ENCODE measurements around the gene MYO1F.

MYO1F gene

GRCh38 chr19:8612807-8613171 lies 35.5 kb upstream of the MYO1F start:
- TF ChIP-seq, protein P1, sequence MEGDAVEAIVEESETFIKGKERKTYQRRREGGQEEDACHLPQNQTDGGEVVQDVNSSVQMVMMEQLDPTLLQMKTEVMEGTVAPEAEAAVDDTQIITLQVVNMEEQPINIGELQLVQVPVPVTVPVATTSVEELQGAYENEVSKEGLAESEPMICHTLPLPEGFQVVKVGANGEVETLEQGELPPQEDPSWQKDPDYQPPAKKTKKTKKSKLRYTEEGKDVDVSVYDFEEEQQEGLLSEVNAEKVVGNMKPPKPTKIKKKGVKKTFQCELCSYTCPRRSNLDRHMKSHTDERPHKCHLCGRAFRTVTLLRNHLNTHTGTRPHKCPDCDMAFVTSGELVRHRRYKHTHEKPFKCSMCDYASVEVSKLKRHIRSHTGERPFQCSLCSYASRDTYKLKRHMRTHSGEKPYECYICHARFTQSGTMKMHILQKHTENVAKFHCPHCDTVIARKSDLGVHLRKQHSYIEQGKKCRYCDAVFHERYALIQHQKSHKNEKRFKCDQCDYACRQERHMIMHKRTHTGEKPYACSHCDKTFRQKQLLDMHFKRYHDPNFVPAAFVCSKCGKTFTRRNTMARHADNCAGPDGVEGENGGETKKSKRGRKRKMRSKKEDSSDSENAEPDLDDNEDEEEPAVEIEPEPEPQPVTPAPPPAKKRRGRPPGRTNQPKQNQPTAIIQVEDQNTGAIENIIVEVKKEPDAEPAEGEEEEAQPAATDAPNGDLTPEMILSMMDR (IDR thresholded peaks at IDR 0.05) = no peak

- TF ChIP-seq, protein P1 (IDR thresholded peaks at IDR 0.05) = no peak
Observed at GRCh38 chr19:8611877-8612806, 34.9 kb upstream of the MYO1F start.

GRCh38 chr19:8611391-8611876 lies 34.2 kb upstream of the MYO1F start:
- TF ChIP-seq, protein P1 (IDR thresholded peaks at IDR 0.05) = no peak

GRCh38 chr19:8610936-8611300 lies 33.7 kb upstream of the MYO1F start:
- TF ChIP-seq, protein P1 (IDR thresholded peaks at IDR 0.05) = no peak

DNA sequence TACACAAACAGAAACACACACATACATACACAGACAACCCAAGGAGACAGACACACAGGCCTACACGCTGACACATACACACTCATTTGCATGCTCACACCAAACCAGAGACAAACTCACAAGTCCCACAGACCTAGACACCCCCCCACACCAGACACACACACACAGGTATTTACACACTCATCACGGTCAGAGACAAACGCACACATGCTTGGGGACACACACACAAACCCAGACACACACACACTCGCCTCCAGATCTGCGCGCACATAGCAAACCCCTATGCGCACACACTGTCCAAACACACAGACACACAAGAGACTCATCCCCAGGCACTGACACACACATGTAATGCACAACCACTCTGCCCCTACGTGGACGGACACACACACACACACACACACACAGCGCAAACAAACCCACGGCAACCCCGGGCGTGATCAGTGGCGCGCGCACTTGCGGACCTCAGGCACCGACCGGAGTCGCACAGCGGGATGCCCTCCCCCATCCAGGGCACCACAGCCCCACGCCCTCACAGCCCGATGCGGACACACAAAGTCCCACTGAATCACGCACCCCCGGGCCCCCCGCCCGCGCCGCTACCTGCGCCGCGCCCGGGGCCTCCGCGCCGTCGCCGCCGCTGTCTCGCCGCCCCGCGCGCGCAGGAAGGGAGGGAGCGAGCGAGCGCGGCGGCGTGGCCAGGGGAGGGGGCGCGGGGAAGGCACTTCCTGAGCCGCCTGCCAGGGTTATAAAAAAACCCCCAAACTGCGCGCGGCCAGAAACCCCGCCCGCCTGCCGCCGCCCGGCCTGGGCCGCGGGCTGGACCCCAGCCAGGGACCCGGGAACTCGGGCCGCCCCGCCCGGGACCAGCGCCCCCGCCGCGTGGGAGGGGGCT lies 33.0 kb upstream of the MYO1F start, which contains the start of gene ADAMTS10:
Gene ADAMTS10 (minus strand): TSS at position 675 of the 895 bp plus-strand sequence. CDS start 5,005 bp downstream, outside the sequence.
- TF ChIP-seq, protein P1 (IDR thresholded peaks at IDR 0.05) = no peak

DNA sequence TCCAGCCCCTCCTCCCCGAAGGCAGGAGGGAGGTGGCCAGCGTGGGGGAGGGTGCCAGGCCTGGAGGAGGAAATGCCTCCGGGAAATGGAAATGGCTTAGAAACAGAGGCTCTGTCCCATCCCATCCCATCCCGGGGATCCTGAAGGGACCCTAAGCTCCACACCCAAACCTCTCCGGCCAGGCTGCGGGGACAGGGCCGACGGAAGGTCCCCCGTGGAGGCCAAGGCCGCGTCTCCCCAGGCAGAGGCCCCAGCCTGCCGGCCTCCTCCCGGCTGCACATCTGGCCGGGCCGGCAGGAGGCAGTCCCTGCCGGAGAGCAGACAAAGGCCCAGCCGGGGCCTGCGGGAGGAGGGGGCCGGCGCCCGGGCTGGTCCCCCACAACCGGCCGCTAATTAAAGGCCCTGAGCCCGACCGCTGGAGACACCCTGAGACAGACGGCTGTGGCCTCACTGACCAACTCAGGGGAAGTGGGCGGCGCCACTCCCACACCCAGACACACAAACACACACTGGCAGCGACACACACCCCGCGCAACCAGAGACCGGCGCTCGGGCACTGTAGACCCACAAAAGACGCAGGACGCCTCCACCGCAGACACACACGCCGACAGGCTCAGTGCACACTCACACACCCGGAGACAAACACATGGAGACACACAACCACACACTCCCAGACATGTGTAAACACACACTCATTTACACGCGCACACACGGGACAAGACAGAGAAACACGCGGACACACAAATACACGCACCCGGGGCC lies 32.2 kb upstream of the MYO1F start:
- TF ChIP-seq, protein P1 (IDR thresholded peaks at IDR 0.05) = no peak

DNA sequence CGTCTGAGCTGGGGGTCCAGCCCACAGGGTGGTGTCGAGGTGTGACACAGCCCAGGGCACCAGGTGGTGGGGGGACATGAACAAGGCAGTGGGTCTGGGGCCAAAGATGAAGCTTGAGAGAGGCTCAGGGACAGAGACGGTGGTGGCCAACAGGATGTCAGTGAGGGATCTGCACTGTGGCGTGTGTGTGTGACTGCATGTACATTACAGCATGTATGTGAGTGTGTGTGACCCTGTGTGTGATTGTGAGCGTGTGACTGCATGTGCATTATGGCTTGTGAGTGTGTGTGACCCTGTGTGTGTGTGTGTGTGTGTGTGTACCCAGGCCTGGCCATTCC lies 31.7 kb upstream of the MYO1F start:
- TF ChIP-seq, protein P1 (IDR thresholded peaks at IDR 0.05) = no peak

Measured in LNCAP (cell line).